Measurements from ENCODE around the gene GPS1.

DNA sequence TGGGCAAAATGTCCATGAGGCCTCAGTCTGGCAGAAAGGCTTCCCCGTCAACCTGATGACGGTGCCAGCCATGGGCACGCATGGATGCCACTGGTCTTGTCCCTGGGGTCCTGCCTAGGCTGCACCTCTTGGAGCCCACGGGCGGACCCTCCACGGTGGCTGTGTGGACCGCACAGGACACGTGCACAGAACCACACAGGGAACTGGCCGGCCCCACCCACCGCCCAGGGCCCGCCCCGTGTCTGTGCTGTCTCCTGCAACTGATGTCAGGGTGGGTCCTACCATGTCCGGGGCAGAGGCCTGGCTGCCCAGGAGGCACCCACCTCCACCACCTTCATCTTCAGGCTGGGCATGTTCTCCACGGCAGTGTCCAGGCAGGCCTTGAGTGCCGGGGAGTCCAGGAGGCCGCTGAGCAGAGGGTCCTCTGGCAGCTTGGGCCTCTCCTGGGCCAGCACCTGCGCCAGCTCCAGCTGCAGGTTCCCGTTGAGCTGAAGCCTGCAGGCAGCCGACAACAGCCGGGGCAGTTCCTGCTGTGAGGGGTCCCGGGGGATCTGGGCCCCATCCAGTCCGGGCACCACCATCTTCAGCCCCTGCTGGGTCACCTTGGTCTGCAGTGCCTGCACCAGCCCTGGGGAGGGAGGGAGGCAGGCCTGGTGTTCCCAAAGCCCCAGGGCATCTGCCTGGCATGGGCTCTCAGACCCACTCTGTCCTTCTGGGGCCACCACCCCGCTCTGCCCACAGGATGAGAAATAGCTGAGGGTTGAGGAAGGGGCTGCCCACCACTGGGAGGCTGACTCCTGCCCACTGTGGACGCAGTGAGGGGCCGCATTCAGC is 34.5 kb downstream of the GPS1 start:
- TF ChIP-seq, protein P1, sequence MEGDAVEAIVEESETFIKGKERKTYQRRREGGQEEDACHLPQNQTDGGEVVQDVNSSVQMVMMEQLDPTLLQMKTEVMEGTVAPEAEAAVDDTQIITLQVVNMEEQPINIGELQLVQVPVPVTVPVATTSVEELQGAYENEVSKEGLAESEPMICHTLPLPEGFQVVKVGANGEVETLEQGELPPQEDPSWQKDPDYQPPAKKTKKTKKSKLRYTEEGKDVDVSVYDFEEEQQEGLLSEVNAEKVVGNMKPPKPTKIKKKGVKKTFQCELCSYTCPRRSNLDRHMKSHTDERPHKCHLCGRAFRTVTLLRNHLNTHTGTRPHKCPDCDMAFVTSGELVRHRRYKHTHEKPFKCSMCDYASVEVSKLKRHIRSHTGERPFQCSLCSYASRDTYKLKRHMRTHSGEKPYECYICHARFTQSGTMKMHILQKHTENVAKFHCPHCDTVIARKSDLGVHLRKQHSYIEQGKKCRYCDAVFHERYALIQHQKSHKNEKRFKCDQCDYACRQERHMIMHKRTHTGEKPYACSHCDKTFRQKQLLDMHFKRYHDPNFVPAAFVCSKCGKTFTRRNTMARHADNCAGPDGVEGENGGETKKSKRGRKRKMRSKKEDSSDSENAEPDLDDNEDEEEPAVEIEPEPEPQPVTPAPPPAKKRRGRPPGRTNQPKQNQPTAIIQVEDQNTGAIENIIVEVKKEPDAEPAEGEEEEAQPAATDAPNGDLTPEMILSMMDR (IDR thresholded peaks at IDR 0.05; ENCODE audit: poor library complexity), result no peak
- no peak for TF ChIP-seq EZH2 (IDR thresholded peaks at IDR 0.05; ENCODE audit: borderline replicate concordance)
